Fibroblast of lung (primary cell): ENCODE measurements around the gene SH2D7.

ENCODE experiments used
- EZH2 ChIP-seq: IDR thresholded peaks from 2 replicates; pipeline ENCODE4 v1.5.1; 2012; ENCODE audit warnings: low read length, control low read depth, mild to moderate bottlenecking; ENCODE audit errors: missing control alignments
- TF ChIP-seq, protein P1 (sequence below), 2 donors: IDR thresholded peaks in 1 of 2; conservative IDR thresholded peaks in 1 of 2; 1 replicate in 1 of 2; 2 replicates in 1 of 2; pipeline ENCODE4 v1.5.1; 2011 to 2012; ENCODE audit warnings: low read length in 2 of 2, control low read depth in 1 of 2, inconsistent platforms in 1 of 2, low read depth in 1 of 2, mild to moderate bottlenecking in 1 of 2

- no peak for TF ChIP-seq EZH2
- TF ChIP-seq, protein P1, sequence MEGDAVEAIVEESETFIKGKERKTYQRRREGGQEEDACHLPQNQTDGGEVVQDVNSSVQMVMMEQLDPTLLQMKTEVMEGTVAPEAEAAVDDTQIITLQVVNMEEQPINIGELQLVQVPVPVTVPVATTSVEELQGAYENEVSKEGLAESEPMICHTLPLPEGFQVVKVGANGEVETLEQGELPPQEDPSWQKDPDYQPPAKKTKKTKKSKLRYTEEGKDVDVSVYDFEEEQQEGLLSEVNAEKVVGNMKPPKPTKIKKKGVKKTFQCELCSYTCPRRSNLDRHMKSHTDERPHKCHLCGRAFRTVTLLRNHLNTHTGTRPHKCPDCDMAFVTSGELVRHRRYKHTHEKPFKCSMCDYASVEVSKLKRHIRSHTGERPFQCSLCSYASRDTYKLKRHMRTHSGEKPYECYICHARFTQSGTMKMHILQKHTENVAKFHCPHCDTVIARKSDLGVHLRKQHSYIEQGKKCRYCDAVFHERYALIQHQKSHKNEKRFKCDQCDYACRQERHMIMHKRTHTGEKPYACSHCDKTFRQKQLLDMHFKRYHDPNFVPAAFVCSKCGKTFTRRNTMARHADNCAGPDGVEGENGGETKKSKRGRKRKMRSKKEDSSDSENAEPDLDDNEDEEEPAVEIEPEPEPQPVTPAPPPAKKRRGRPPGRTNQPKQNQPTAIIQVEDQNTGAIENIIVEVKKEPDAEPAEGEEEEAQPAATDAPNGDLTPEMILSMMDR (conservative IDR thresholded peaks at IDR 0.05 in 1 of 2, IDR thresholded peaks at IDR 0.05 in 1 of 2; ENCODE audit: low read depth in 1 of 2, low read length in 2 of 2): no peak
Measured at GRCh38 chr15:78105476-78106241, 13.3 kb downstream of the SH2D7 start.
